Measurements from ENCODE around the gene ULK4. TPM values are rescaled to one million over a fixed set of nuclear protein-coding genes. Genes with fewer than 3 reads are reported as not detected.
A peak's percentile ranks its signal among the peaks of the same experiment; 100 is the strongest.

ULK4 gene
- total and polyA plus RNA-seq, 2 of the 8 experiments (the other 6 are each of a cell fraction or from before 2014, with no cell fraction given): 3.0 to 10.8 TPM

GRCh38 chr3:41874022-41874421 is 87.9 kb downstream of the ULK4 start:
- 79% methylated on average over 4 of the region's 4 CpGs; no CpG with 5 or more reads in 1 of the 2 experiments for WGBS, 2 experiments (ENCODE audit: extremely low coverage in 1 of 2, insufficient coverage in 1 of 2, insufficient read length in 1 of 2, insufficient replicate concordance in 2 of 2, low coverage in 1 of 2, low lambda C conversion rate in 2 of 2, missing lambda C conversion rate in 1 of 2)
- no peak overlapping the region for H3K14ac ChIP-seq (ENCODE audit: insufficient read length)
- FAIRE-seq: peak; percentile 45
- TF ChIP-seq CTBP2 (IDR thresholded peaks at IDR 0.05; ENCODE audit: borderline replicate concordance, insufficient read depth, insufficient read length, low read length) (no peak), BRCA1 (IDR thresholded peaks at IDR 0.05; ENCODE audit: low read depth, low read length) (no peak), KDM4A (IDR thresholded peaks at IDR 0.05; ENCODE audit: low read depth, low read length, severe bottlenecking) (no peak), HDAC2 (IDR thresholded peaks at IDR 0.05; ENCODE audit: borderline replicate concordance in 1 of 2, low read depth in 2 of 2, low read length in 2 of 2) (no peak), ATF3 (IDR thresholded peaks at IDR 0.05; ENCODE audit: insufficient read depth, low read depth, low read length) (no peak), TBP (IDR thresholded peaks at IDR 0.05; ENCODE audit: low read depth, low read length) (no peak), EP300 (IDR thresholded peaks at IDR 0.05; ENCODE audit: borderline replicate concordance in 1 of 2, low read depth in 2 of 2, low read length in 2 of 2) (no peak), POLR2A (IDR thresholded peaks at IDR 0.05; ENCODE audit: control extremely low read depth in 1 of 2, low read depth in 2 of 2, low read length in 2 of 2) (no peak), CHD2 (IDR thresholded peaks at IDR 0.05; ENCODE audit: low read length) (no peak), SIN3A (conservative IDR thresholded peaks at IDR 0.05 in 1 of 2, IDR thresholded peaks at IDR 0.05 in 1 of 2; ENCODE audit: low read depth in 1 of 2, low read length in 2 of 2) (no peak), CHD1 (IDR thresholded peaks at IDR 0.05; ENCODE audit: low read depth, low read length) (no peak)

More at GRCh38 chr3:41874022-41874421, 87.9 kb downstream of the ULK4 start:
- Histone ChIP-seq H3K79me1 (ENCODE audit: low read depth, low read length) (no peaks in the 10 kb centered on the region), H3K56ac (replicated peaks; ENCODE audit: insufficient read length, low read depth, low read length) (no peak overlapping the region), H3K27me3 (replicated peaks in 1 of 4; ENCODE audit: control insufficient read depth in 3 of 4, extremely low read depth in 1 of 4, insufficient read depth in 3 of 4, low read length in 3 of 4) (no peaks in the 10 kb centered on the region), H3K23me2 (ENCODE audit: low read depth, low read length) (no peaks in the 10 kb centered on the region), H3K4me3 (ENCODE audit: extremely low read depth in 1 of 4, insufficient read depth in 2 of 4, low read depth in 3 of 4, low read length in 4 of 4) (no peak overlapping the region), H3K79me2 (ENCODE audit: control insufficient read depth in 1 of 2, insufficient read depth in 2 of 2, low read length in 2 of 2) (no peaks in the 10 kb centered on the region), H2AFZ (ENCODE audit: low read length) (no peak overlapping the region), H4K5ac (ENCODE audit: insufficient read length, low read depth, low read length) (no peak overlapping the region), H2BK20ac (ENCODE audit: low read length) (no peak overlapping the region), H4K20me1 (replicated peaks in 1 of 2; ENCODE audit: control insufficient read depth in 1 of 2, insufficient read depth in 2 of 2, low read length in 2 of 2) (no peaks in the 10 kb centered on the region), H3K18ac (ENCODE audit: extremely low read depth, low read length) (no peak overlapping the region), H4K8ac (ENCODE audit: extremely low read depth, insufficient read depth, low read length) (no peak overlapping the region), H2BK5ac (ENCODE audit: low read depth, low read length) (no peak overlapping the region), H3K9me3 (ENCODE audit: insufficient read depth in 2 of 2, low read depth in 1 of 2, low read length in 1 of 2) (no peaks in the 10 kb centered on the region), H3K36me3 (ENCODE audit: control insufficient read depth in 2 of 4, insufficient read depth in 4 of 4, low read length in 3 of 4) (no peaks in the 10 kb centered on the region), H3K4me1 (replicated peaks in 1 of 4; ENCODE audit: control insufficient read depth in 3 of 4, insufficient read depth in 4 of 4, low read length in 3 of 4) (no peaks in the 10 kb centered on the region), H4K91ac (replicated peaks; ENCODE audit: insufficient read length, low read length) (no peak overlapping the region), H2BK15ac (ENCODE audit: low read length) (no peak overlapping the region), H3K4me2 (ENCODE audit: insufficient read depth in 1 of 2, low read depth in 2 of 2, low read length in 2 of 2) (no peak overlapping the region), H2AK5ac (ENCODE audit: low read depth, low read length) (no peak overlapping the region), H3K9ac (replicated peaks in 1 of 4; ENCODE audit: extremely low read depth in 1 of 4, low read depth in 3 of 4, low read length in 3 of 4) (no peak overlapping the region), H3K4ac (replicated peaks; ENCODE audit: insufficient read length, low read depth, low read length) (no peak overlapping the region), H3K27ac (ENCODE audit: low read depth, low read length) (no peak overlapping the region), H3K23ac (ENCODE audit: insufficient read length) (no peak overlapping the region), H2BK120ac (replicated peaks; ENCODE audit: low read depth, low read length) (no peak overlapping the region), H2BK12ac (ENCODE audit: low read depth, low read length) (no peak overlapping the region)
- POLR2A ChIA-PET (ENCODE audit: partially characterized antibody): no interaction called here
- CTCF ChIA-PET (ENCODE audit: partially characterized antibody): interaction anchor here (0.6 kb wide), 1 partner anchor 840 kb away, joined by 4 read pairs; no protein-coding TSS in a partner anchor
- no peak for DNase-seq (ENCODE audit: low read depth in 1 of 2, low spot score in 2 of 2)

Measured in H1 (cell line).